Activated CD8-positive, alpha-beta memory T cell treated with anti-CD3 and anti-CD28 coated beads, Interleukin-2, amount 50 U/mL, for 1 hour (primary cell): Measurements from ENCODE around the gene EDN1.
"Not testable (repeated sequence)": the region's sequence is repeated elsewhere in the genome, so short reads cannot be mapped to it uniquely, and the experiment has no call there.

ENCODE experiments used
- DNase-seq: peaks from one replicate; pipeline ENCODE4 v3.0.0-alpha.2; 2020; ENCODE audit errors: extremely low read depth

The EDN1 gene

DNA sequence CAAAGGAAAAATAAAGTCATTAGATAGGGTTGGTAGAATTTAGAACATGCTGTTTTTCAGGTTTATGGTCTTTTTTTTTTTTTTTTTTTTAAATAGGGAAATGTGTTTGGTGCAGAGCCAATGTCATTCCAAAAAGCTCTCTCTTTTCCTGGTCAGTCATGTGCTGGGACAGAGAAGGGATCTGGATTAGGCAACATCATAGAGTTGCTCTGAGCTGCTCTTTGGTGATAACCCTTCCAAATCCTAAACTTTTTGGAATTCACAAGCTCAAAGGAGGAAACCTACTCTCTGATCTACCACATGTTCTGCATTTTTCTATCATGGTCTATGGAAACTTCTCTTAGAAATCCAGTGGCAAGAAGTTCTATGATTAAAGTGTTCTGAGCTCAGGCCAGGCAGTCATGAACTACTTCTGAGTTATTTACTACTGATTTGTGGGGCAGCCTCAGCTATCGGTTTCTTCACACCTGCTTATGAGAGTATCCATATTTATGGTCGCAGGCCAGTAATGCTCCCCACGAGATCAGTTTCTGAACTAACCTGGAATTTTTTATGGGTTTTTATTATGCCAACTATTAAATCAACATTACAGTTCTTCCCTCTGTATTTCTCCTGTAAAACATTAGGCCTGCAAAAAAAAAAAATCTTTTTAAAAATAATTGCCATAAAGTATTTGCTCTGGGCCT is 4.8 kb downstream of the EDN1 start:
- DNase-seq, result no peak

DNA sequence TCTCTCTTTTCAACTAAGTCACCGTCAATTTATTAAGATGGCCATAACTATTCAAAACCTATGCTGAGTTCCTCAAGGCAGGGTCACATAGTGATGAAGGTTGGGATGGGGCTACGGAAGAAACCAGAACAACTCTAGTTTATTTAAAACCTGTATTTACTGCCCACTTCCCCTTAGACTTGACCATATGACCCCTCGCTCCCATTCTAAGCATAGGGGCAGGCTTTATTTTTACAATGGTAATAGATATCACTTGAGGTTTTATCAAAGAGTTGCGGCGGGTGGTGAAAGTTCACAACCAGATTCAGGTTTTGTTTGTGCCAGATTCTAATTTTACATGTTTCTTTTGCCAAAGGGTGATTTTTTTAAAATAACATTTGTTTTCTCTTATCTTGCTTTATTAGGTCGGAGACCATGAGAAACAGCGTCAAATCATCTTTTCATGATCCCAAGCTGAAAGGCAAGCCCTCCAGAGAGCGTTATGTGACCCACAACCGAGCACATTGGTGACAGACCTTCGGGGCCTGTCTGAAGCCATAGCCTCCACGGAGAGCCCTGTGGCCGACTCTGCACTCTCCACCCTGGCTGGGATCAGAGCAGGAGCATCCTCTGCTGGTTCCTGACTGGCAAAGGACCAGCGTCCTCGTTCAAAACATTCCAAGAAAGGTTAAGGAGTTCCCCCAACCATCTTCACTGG is 5.5 kb downstream of the EDN1 start:
- DNase-seq, result no peak

DNA sequence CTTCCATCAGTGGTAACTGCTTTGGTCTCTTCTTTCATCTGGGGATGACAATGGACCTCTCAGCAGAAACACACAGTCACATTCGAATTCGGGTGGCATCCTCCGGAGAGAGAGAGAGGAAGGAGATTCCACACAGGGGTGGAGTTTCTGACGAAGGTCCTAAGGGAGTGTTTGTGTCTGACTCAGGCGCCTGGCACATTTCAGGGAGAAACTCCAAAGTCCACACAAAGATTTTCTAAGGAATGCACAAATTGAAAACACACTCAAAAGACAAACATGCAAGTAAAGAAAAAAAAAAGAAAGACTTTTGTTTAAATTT is 6.1 kb downstream of the EDN1 start:
- no peak for DNase-seq

DNA sequence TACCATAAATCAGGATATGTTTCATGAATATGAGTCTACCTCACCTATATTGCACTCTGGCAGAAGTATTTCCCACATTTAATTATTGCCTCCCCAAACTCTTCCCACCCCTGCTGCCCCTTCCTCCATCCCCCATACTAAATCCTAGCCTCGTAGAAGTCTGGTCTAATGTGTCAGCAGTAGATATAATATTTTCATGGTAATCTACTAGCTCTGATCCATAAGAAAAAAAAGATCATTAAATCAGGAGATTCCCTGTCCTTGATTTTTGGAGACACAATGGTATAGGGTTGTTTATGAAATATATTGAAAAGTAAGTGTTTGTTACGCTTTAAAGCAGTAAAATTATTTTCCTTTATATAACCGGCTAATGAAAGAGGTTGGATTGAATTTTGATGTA is 6.4 kb downstream of the EDN1 start:
- DNase-seq, result no peak

DNA sequence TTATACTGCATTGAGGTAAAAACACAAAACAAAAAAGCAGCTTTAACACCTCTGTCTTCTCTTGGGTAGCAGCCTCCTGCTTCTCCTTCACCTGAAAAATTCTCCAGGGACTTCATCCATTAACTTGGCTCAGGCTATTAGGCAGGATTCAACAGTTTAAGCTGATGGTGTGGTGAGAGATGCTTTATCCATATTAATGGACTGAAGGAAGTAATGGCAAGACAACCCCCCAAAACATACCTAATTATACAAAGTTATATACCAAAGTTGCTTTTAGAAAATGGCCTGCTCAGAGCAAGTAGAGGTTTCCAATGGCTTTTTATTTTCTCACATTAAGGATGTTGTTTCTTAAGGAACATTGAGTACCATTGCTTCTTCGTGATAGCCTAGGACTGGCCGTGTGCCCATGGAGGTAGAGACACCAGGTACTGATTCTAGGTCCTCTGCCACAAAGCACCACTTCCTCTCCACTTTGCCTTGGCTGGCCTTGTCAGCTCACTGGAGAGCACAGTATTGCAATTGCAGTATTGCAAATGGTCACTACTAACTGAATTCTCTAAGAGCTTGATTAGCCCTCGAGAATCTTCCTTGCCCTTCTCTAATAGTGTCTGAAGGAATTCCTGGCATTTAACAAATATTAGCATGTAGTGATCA is 7.3 kb downstream of the EDN1 start:
- no peak for DNase-seq

DNA sequence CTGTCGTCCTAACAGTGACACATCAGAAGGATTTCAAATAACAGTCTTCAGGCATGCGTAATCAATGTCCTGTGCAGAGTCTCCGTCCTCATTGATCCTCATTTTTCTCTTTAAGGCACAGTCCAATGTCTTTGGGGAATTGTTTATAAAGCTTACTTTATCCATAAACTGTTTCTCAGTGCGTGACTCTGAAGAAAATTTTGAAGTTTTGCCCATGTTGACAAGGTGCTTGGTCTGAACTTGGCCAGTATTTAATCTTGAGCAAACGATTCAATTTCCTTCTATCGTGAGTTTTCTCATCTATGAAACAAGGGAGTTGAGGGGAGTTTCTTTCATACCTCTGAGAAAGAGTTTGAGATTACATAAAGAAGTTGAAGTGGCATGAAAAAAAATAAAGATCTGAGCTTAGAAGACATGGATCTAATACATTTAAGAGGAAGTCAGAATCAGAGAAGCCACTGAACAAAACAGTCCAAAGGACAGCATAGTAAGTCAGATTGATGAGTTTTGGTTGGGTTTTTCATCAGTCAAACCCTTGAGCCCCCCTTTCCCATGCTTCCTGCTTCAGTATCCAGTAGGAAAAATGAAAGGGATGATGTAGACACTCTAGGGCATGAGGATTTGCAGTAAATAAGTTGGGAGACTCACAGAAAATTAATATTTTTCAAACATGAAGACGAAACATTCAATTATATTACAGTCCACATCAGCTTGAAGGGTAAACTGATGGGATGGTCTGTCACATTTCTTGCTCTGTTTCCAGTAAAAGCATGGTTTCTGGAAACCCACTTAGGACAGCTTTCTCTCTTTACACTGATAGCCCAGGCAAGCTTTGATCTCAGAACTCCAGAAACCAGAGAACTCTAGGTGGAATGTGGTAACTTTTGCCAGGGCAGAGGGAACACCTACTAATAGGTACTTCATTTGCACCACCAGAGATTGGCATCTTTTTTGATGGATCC is 8.1 kb downstream of the EDN1 start:
- no peak for DNase-seq

DNA sequence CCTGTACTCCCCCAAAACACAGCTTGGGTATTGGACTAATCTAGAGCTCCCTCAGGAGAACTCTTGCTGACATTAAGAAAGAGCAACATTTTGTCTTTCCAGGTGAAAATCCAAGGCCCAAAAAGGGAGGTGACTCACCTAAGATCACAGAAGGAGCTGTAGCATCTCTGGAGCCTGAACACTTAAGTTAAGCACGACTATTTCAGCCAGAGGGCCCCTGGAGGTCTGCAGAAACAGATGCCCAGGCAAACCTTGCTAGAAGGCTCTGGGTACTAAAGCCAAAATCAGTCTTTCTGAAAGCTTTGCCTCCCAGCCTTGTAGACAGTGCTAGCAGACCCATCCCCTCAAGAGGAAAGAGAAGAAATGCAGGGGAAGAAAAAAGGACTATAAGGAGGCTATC is 8.8 kb downstream of the EDN1 start:
- no peak for DNase-seq

DNA sequence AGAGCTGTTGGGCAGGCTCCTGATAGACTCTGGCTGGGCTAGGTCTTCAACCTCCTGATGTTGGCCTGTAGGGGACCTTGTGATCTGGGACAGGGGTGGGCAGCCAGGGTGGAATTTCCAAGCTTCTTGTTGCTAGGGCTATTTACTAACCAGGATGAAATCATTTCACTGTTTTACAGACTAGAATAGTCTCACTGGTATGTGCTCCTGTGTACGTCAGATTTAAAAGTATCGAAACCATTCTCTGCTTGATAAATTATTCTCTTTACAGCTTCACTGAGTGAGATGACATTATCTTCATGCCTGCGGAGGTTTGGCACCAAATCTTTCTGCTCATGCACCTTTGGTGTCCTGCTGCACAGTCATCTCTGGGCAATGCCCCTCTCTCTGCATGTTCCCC is 10.9 kb downstream of the EDN1 start:
- DNase-seq, result no peak

DNA sequence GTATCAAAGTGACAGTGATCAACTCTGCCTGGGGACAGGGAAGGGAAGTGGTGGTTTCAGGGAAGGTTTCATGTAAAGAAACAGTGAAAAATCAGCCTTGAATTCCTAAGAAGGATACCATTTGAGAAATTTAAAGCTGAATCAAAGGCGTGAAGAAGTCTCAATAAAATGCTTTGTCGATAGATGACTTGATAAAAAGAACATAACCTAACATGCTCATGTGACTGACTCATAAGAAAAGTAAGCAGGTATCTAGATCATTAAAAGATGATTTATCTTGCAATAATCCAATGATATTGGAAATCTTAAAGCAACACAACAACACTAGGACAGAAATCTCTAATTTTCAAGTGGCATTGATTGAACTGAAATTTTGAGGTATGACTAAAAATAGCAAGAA is 14.3 kb downstream of the EDN1 start:
- no peak for DNase-seq

DNA sequence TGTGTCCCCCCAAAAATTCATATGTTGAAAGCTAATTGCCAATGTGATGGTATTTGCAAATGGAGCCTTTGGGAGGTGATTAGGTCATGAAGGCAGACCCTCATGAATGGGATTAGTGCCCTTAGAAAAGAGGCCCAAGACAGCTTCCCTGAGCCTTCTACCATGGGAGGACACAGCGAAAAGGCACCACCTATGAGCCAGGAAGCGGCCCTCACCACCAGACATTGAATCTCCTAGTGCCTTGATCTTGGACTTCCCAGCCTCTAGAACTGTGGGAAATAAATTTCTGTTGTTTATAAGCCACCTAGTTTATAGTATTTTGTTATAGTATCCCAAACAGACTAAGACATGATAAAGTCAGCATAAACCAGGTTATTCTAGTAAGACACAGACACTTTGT is 18.9 kb downstream of the EDN1 start:
- DNase-seq, result no peak

DNA sequence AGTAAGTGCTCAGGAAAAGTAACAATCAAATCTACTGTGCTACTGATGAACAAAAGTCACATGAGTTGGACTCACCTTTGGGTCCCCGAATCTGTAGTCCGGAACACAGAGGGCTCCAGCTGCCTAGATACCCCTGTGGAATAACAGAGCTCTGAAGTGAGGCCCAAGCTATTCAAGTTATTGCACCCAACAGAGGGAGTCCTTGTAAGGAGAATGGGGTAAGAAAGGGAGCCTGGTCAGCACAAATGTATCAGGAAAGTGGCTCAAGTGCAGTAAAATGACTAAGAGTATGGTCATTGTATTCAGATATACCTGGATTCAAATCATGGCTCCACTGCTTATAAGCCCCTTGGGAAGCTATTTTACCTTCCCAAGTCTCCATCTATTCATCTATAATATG is 20.9 kb downstream of the EDN1 start:
- no peak for DNase-seq

DNA sequence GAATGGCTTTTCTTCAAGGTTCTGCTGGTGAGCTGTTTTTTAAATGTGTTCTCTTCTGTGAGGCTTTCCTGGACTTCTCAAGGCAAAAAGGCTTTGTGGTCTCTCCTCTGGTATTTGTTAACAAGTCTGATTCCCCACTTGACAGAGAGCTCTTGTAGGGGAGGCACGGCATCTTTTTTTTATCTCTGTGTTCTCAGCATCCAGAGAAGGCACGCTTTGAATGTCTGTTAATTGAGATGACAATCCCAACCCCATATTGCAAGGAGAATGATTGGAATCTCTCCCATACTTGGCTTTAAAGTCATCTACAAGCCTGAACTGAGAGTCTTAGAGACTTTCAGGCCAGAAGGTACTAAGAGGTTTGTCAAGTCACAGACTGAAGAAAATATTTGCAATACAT is 22.6 kb downstream of the EDN1 start:
- no peak for DNase-seq

DNA sequence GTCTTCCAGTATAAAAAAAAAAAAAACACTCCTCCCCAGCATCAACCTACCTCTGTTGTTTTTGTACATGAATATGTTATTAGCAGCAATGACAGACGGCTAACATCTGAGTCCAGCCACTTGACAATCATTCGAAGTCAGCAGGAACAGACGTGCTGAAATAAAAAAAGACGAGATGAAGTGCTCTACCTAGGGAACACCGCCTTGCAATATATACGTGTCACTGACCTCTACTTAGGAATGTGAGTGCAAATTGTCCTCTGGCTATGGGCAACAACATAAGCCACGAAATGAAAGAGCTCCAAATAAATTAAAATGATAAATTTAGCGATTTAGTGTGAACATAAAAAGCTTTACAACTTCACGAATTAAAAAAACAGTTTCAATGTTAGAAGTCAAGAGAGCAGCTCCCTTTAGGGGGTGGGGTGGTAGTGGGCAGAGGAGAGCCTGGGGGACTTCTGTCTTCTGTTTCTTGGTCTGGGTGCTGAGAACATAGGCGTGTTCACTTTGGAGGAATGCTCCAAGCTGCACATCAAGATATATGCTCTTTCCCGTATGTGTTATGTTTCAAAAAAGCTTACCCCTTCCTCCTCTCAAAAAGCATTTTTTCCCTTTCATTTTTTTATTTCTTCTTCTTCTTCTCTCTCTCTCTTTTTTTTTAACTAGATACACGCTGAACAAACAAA is 23.3 kb downstream of the EDN1 start:
- DNase-seq, result no peak

DNA sequence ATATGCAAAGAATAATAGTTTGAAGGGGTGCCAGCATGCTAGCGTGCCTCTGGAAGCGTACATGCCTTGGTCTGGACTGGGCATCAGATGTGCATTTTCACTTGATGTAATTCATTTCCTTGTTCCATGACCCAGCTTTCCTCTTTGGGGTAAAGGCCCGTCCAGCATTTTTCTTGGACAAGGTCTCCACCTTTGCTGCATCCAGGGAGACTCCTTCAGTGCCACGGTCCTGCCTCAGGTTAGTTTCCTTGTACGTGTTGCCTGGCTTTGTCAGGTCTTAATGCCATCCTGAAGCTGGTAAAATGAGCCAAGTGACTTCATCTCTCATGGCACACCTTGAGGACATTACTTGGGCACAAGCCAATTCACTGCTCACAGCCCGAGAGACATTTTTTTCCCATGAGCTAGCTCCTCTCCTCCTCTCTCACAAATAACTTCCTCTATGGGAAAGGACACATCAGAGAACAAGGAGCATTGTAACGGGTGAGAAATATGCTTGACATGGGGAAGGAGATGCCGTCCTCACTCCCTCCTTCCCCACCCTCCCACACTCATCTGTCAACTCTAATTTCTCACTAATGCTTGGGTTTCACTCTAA is 23.9 kb downstream of the EDN1 start:
- DNase-seq, result no peak

DNA sequence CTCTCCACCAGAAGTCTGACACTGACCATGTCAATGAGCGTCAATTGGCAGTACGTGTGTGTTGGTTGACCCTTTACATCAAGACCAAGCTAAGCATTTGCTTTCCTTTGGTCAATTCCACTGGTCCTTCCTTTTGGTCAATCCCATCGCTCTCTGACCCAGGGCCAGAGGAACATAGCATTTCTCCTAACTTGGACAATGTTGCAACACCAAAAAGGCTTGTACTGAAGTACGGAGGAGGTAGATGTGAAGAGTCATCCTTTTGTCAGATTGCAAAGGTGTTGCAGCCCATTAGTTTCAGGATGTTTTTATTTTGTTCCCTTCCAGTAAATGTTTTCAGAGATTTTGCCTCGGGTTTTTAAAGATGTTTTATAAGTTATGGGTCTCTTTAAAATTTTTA is 24.6 kb downstream of the EDN1 start:
- DNase-seq, result no peak

DNA sequence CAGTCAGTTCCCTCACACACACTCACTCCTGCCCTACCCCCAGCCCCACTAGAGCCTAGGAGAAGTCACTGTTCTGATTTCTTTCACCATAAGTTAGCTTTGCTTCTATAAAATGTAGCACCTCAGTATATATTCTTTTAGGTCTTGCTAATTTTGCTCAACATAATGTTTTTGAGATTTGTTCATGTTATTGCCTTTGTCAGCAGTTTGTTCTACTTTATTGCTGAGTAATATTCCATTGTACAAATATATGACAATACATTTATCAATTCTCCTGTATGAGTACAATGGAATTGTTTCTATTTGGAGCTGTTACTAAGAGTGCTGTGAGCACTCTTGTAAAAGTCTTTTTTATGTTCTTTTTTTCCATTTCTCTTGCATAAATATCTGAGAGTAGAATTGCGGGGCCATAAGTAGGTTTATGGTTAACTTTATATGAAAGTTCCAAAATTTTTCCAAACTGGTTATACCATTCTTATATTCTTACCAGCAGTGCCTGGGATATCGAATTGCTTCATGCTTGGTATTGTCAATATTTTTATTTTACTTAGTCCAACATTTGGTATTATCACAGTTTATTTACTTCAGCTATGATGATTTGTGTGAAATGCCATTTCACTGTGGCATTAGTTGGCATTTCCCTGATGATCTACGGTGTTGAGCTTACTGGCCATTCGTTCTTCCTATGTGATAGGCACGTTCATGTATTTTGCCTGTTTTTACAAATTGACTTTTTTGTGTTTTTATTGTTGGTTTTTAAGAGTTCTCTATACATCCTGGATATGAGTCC is 25.3 kb downstream of the EDN1 start:
- DNase-seq, result no peak

DNA sequence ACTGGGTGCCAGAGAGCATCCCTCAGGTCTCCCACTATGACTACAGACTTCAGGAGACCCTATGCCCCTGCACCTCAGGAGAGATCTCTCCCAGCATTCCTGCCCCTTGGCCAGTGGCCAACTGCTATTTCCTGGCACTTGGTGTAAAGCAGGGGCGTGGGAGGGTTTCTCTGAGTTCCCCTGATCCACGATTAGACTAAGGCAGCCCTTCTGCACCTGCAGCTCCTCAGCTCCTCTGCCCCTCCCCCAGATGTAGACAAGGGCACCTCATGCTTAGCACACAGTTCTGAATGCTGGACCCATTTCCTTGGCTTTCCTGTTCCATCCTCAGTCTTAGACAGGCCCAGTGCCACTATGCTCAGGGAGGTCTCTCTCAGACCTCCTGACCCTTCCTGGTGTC is 28.6 kb downstream of the EDN1 start:
- DNase-seq, result no peak

DNA sequence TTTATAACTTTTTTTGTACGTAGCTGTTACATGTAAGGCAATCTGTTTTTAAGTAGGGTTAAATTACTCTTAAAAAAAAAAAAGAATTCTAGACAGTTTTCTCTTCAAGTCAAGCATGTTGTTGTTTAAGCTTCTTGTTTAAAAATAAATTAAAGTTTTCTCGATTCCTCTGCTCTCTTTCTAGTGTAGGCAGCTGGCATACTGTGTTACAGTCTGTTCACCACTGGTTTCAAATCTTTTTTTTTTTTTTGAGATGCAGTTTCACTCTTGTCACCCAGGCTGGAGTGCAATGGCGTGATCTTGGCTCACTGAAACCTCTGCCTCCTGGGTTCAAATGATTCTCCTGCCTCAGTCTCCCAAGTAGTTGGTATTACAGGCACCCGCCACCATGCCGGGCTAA is 29.9 kb downstream of the EDN1 start:
- not testable (repeated sequence) for DNase-seq

DNA sequence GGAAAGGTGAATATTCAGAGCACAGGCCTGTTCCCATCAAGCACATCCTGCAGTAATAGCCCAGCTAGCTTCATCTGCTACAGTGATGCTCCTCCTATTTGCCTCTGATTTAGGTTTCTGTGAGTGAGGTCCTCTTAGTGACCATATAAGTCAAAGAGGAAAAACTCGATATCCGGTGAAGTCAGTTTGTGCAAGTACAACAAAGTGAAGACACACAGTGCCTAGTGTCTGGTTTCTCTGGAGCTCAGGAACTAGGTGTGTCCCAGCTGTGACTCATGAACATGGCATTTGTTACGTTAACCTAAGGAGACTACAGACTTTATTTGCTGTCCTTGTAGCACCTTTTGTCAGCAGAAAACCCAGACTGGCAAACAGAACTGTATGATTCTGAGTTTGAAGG is 33.9 kb downstream of the EDN1 start:
- no peak for DNase-seq

DNA sequence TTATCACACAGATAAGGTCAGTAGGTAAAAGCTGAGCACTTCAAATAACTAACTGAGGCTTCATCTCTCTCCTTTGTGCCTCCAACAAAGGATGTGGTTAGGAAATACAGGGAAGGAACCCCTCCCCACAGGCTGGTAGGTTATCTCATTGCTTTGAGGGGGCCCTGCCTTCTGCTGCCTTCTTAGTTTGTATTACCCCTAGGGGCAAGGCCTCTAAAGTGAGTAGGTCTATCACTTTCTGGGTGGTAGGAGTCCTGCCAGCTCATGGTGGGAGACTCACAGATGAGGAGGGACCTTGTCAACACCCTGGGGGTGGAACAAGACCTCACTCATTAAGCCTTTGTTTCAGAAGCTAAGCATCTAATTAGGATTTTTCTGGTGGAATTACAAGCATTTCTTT is 34.6 kb downstream of the EDN1 start:
- no peak for DNase-seq

DNA sequence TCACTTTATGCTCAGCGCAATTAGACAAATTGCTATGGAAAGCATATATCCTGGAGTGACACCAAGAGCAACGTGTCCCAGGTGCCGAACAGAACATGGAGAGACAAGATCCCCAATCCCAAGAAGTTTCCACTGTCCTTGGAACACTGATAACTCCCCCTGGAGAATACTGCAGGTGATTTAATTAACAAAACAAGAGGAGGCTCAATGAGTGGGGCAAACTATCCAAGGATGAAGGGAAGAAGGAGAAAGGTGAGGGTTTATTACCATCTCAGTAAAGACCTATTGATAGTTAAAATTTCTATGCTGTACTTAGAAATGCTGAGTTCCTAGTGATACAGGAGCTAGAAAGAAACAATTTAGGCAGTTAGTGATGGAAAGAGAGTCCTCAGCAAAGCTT is 35.7 kb downstream of the EDN1 start:
- no peak for DNase-seq
